Activated T-helper 1 cell treated with Interleukin-2 at 50 U/mL for 16 hours (primary cell): ENCODE data around the gene RBM5.

Experiments
- DNase-seq: peaks from one replicate; pipeline ENCODE4 v3.0.0-alpha.2; 2020; ENCODE audit warnings: low read depth

Gene RBM5

DNA sequence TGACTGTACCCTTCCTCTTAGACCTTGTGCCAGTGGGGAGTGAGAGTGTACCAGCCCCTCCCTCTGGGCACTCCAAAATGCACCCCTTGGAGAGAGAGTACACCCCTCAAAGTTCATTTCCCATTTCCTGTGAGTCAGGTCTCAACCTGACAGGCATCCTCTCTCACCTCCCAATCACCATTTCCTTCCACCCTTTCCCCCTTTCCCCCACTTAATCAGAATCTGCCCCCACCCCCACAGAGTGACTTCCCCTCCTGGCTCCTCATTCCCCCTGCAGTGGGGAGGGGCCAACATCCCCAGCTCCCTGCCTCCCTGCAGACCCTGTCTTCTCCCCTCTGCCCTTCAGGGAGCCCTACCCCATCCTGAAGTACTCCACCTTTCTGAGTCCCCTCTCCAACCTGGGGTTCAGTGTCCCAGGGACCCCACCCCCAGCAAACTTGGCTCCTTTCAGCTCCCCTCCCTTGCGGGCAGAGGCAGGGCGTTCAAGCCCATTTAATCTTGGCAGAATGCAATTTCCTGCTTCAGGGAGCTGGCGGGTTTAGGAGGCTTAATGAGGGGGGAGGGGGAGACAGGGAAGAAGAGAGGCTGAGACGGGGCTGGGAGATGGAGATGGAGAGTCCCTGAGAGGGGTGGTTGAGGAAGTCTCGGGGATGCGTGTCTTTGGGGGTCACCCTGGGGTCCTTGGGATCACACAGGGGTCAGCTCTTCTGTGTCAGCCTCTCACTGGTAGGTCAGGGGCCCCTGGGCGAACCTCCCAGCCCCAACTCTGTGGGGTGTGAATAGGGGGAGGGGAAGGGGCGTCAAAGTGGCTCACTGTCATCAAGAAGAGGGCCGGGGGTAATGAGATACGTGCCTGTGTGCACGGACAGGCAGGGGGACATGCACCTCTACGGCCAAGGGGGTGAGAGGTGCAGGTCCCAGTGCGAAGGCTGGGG lies 49.8 kb downstream of the RBM5 start:
- DNase-seq: no peak

DNA sequence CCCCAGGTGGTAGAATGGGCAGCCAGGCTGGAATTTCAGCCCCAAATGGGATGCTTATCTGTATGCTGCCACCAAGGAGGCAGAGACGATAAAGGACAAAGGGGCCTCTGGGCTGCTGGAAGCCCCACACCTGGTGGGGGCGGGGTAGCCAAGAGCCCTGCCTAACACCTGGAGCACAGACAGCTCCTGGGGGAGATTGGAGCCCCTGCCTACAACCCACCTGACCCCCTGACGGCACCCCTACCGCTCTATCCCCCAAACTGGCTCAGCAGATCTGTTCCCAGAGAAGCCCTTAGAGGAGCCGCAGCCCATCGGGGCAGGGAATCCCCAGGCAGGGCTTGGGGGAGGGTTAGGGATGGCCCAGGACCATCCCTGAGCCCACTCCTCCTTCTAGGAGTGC lies 50.6 kb downstream of the RBM5 start:
- DNase-seq: no peak

DNA sequence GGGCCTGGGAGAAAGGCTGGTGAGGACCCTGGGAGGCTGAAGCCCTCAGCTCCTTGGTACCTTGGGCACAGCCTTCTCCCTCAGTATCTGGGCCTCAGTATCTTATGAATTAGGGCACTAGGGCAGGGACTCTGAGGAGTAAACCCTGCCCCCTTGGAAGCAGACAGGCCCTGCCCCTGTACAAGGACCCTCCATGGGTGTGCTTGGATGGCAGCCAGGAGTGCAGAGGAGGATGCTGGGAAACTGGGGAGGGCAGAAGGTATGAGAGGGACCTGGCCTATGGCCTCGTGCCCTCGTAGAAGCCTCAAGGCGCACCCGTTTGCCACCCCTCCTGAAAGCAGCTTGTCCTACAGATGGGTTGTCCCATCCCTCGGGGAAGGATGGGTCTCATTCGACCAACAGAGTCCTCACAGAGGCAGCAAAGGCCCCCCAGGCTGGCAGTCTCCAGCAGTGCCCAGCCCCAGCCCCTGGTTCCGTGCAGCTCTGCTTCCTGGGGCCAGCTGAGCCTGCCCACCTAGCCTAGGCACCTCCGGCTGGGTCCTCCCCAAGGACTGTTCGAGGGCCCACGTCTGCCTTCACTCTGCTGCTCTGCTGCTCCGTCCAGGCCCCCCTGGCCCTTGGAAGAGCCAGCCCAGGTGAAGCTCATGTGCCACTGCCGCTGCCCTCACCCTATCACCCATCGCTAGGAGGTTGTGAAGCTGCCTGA lies 51.2 kb downstream of the RBM5 start:
- no peak for DNase-seq

DNA sequence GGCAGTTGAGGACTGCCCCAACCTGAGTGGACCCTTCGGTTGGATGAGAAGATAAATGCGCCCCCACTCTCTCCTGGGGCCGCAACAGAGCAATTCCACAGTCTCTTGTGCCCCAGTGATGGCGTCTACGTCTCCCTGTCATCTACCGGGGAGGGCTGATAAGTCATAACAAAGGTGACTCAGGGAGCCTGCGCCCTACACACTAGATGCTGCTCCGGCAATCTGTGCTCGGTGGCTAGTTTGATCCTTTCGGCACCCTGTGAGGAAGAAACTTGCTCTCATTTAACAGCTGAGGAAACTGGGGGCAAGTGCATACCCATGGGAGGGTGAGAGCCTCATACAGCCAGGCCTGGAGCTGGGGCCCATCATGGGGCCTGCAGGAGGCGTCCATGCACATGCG lies 52.3 kb downstream of the RBM5 start:
- no peak for DNase-seq

DNA sequence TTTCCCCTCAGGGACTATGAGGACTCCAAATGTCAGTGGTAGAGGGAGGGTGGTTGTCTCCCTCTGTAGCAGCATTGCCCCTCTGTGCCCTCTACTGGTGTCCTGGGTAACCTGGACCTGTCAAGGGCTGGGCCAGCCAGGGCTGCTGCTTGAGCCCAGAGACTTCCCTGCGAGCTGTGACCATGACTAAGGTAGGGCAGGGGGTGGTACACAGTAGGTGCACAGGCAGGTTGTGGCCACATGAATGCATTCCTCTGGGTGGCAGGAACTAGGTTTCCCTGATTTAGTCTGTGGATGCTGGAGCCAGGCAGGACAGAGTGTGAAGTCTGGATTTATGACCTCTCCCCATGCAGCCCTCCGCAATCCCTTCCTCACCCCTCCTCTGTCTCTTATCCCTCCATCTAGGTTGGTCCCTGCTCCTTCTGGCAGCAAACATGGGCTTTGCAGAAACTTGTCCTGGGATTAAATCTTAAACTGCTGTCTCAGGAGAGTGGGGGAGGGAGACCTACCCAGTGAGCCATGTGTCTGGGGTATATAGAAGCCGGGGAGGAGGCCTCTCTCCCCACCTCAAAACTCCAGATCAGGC lies 57.7 kb downstream of the RBM5 start:
- DNase-seq: no peak

DNA sequence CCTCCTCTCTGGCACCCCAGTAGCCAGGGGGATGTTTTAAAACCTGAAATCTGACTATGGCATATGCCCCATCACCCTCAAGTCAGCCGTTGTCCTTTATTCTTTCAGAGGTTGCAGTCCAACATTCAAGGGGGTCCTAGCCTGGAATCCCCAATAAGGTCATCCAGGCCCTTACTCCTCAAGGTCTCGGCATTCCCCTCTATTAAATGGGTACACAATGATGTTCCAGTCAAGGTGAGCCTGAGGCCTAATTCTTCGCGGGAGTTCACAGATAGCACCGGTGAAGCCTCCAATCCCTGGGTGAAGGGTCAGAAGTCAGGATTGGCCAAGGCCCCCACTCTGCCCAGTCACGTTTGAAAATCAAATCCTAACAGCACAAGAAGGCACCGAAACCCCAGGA lies 58.3 kb downstream of the RBM5 start:
- no peak for DNase-seq

DNA sequence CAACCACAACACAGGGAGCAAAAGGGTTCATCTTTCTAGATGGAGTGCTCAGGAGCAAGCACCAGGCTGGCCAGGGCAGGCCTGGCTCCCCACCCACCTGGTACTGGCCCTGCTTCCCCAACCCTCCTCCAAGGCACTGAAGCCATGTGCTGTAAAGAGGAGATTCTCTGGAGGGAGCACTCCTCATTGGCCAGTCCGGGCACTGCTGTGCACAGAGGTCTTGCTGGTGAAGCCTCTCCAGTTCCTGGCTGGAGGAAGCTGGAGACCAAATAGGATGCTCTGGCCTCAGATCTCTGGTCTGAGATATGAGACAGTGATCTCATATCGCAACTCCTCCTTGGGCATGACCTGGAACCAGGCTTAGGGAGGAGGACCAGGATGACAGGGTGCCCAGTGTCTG lies 58.7 kb downstream of the RBM5 start:
- no peak for DNase-seq

DNA sequence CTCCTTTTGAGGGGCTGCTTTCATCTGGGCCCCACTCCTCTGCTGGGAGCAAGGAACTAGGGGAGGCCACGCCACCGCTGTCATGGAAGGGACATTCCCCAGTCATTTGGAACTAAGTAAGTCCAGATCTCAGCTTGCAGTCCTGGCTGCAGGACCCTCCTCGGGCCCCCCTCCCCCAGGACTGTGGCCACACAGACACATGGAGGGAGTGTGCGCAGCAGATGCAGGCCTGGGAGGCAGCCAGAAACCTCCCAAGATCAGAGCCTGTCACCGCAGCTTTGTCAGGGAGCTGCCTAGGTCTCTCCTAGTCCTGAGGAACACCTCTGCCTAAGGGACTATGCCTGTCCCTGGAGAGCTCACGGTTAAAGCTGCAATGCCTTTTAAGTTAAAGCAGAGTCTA lies 59.1 kb downstream of the RBM5 start:
- DNase-seq: no peak

DNA sequence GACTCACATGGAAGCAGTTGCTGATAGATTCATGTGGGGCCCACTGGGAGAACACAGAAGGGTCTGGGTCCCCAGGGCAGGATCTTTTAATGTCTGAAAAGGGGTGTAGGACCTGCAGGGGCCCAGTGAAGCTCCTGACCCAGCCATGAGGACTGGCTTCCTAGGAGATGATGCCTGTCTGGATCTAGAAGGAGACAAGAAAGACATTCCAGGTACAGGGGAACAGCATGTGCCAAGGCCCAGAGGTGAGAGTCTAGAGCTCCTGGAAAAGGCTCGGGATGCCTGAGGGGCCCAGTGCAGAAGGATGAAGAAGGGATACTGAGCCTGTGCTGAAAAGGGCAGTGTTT lies 61.7 kb downstream of the RBM5 start:
- no peak for DNase-seq

DNA sequence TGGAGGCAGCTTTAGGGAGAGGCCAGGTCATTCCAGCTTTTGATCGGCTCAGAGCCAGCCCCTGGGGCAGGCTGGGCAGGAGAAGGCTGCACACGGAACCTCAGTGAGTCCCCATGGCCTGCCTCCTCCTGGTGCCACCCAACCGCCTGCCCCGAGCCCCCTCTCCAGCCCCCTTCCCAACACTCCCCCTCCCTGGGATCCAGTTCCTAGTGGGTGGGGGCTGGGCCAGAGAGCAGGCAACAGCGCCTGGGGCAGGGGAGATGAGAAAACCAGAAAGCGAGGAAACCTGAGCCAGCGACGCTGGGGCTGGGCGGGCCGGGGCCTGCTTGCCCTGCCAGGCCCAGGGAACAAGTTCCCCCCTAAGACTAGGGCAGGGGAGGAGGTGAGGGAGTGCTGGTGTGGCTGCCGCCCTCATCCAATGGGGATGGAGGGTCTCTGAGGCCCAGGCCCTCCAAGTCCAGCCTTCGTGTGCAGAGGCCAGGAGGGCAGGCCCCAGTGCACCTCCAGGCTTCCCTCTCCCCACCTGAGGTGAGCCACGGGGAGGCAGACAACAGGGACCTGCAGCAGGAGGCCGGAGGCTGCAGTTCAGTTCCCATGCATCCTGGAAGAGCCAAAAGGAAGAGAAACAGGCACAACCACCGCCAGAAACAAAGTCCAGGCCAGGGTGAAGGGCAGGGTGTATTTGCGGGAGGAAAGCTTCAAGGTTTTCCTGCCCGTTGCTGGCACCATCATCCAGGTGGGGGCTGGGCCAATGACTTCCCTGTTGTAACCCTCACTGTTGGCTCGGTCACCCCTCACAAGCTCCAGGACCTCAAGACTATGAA lies 62.4 kb downstream of the RBM5 start:
- no peak for DNase-seq

DNA sequence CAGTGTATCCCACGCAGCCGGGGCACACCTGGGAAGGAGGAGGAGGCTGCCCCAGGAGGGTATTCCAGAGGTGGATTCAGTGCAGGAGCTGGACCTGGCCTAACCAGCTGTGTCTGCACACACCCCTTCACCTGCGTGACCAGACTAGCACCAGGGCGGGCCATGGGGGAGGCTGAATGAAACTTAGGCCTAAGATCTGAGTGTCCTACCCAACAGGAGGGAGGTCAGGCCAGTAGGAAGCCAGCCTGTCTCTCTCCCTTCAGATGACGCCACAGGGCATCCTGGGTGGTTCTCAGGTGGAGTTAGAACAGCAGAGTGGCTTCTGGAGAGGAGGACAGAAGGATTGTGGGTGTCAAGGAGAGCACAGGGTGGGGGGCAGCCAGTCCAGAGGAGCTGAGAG lies 63.0 kb downstream of the RBM5 start:
- no peak for DNase-seq

DNA sequence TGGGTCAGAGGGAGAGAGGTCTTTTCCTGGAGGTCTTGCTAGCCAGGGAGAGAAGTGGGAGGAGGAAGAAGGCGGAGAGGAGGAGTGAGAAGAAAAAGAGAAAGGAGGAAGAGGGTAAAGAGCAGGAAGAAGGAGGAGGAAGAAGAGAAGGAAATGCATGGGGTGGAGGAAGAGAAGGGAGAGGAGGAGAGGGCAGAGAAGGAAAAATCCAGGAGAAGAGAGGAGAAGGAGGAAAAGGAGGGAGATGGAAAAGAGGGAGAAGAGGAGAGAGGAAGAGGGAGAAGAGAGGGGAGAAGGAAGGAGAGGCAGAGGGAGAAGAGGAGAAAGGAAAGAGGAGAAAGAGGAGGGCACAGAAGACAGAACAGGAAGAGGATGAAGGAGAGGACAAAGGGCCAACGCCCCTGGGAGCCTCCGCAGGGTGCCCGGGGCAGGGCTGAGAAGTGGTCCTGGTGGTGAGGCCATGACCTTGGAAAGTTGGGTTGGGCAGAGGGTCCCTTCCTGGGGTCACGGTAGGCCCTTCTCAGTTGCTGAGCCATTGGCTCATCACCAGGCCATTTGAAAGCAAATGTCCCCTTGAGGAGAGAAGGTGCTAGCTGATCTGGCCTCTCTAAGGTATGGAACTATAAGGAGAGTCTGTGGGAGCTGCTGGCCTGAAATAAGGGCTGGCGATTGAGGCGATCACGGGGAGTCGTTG lies 65.2 kb downstream of the RBM5 start:
- DNase-seq: no peak

DNA sequence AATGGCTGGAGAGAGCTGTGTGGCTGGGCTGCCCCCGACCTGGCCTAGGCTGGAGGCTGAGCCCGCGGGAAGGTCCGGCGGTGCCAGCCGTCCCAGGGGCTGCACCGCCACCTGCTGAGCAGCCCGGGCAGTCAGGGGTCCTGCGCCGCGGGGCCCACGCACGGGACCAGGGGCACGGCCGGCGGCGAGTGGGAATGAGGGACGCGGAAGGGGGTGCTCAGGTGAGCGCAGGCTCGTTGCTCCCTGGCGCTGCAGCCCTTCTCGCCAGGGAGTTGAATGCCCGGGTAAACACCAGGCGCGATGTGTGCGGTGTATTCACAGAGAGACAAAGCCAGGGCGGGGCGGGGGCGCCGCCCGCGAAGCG lies 65.7 kb downstream of the RBM5 start:
- DNase-seq: no peak

DNA sequence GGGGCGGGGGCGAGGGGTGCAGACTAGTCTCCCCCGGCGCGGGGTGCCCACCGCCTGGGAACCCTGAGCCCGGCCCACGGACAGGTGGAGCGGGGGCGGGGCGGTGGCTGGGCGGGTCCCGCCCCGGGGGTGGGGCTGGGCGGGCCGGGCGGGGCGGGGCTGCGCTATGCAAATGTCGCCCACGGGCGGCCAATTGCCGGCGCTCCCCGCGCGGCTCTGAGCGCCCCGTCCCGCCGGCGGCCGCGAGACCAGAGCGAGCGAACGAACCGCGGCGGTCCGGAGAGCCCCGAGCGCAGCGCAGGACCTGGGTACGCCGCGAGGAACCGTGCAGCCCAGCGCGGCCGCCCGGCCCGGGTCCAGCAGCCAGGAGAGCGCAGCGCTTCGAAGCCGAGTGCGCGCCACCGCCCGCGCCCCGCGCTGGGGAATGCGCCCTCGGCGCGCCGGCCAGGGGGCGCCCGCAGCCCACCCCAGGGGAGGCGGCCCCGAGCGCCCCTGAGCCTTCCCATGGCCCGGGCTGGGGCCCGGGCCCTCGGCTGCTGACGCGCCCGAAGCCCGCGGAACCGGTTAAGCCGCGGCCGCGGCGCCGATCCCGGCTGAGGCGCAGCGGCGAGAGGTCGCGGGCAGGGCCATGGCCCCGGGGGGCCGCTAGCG lies 66.2 kb downstream of the RBM5 start, which contains the start of gene SEMA3F:
SEMA3F (plus strand) TSS at position 485 of the 651 bp plus-strand sequence. CDS start 4,299 bp downstream, outside the sequence.
- peak; percentile 61 for DNase-seq

DNA sequence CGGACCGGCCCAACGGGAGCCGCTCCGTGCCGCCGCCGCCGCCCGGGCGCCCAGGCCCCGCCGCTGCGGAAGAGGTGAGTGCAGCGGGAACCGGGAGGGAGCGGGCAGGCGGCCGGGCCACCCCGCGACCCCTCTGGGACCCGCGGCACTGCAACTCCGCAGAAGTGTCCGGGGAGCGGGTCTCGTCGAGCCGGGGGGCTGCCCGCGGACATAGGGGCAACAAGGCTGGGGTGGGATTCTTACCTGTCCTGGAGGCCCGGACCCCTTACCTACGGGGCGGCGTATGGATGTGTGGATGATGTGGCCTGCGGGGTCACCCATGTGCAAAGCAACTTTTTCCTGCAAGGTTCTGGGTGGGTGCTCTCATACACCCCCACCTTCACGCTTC lies 66.8 kb downstream of the RBM5 start:
- DNase-seq: no peak

DNA sequence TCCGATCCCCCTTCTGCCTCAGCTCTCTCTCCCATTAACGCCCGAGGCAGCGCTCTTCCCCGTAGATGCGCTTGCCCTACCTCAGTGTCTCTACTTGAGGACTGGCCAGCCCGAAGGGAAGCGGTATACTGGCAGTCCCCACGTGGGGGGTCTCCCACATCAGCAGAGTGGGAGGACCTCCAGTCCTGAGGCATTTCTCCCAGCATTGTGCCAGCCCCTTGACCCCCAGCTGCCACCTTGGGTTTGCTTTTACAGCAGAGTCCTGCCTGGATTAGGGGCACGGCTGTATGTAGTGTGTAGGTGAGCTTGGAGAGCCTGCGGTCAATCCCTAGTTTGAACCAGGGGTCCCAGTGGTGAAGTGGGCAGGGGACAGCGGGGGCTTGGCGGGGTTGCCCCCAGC lies 67.2 kb downstream of the RBM5 start:
- DNase-seq: no peak

DNA sequence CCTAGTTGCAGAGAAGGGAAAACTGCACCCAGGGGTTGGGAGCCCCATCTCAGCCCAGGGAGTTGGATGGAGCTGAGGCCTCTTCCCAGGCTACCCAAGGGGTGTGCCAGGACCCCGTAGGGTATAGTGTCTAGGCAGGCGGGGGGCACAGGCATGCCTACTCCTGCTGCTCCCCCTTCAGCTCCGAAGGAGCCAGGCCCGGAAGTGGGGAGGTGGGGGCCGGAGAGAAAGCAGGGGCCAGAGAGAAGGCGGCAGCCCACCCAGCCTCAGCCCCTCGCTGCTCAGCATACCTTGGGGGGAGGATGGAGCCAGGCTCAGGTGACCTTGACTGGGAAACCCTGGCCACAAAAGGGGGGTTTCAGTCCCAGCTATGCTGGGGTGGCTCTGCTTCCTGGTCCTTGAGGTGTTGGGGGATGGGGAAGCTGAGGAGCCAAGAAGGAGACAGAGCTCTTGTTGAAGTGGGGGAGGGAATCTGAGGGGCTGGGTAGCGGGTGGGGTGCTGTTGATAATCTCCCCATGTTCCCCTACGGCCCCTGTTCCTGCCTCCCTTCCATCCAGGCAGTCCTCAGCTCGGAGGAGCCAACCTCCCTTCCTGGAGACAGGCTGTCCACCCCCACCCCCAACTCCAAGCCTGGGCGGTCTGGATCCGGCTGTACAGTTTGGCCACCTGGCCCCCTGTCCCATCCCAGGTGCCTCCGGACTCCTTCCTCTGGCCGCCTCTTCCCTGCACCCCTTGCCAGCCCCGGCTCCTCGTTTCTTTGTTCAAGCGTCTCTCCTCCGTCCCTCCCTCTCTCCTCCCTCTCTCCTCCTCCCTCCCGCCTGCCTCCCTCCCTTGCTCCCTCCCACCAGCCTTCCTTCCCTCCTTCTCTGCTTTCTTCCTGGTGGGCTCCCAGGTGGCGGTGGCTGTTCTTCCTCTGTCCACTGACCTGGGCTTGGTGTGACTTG lies 68.1 kb downstream of the RBM5 start:
- DNase-seq: no peak

DNA sequence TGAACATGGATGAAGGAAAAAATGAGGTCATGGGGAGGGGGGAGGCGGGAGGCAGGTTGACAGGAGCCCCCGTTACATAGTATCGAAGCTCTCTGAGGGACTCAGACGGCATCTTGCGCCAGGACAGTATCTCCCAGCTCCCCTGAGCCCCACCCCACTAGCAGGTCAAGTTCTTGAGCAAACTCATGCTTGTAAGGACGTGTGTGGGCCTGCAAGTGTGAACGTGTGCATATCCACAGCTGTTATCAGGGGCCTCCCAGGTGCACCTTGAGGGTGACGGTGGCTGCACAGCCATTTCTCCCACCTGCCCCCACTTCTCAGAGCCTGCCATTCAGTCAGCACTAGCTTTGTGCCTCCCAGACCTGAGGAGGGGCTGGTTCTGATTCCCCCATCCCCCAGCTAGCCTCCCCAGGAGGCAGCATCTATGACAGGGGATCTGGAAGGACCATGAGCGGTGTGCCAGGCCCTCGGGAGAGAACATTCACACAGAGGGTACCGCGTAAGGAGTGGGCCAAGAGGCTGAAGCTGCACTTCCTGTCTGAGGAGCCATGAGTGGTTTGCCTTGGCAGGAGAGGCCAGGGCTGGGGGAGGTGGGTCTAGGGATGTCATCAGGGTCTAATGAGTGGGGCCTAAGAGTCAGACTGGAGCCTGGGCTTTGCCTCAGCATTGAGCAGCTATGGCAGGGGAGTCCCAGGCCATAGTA lies 69.3 kb downstream of the RBM5 start:
- DNase-seq: no peak

DNA sequence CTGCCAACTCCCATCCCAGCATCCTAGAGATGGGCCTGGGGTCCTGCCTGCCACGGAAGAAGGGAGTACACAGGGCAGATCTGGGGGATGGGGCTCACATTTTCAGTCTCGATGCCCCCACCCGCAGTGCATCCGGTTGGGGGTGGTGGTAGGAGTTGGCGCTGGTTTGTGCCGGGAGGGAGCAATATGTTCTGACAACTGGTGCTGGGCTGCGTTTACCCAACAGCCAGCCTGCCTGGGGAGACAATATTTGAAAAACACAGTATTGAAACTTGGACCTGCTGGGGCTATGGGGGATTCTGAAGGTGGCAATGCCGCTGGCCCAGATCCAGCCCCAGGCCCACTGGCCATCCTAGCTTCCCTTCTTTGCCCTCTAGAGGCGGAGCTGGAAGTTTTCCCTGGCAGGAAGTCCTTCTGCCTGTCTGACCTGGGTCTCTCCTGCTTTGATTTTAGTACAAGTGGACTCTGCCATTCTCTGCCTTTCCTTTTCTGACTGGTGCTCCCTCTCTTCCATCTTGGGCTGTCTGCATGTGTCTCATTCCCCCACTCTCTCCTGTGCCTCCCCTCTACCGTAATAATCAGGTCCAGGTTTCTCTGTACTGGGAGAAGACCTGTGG lies 69.9 kb downstream of the RBM5 start:
- no peak for DNase-seq
